GM06990 (cell line): ENCODE data around the gene ATF1.
"Not testable (repeated sequence)": the region's sequence is repeated elsewhere in the genome, so short reads cannot be mapped to it uniquely, and the experiment has no call there.

ENCODE experiments used
- DNase-seq: peaks from one replicate; pipeline ENCODE4 v3.0.0-alpha.2; 2011; ENCODE audit not compliant: insufficient read length; ENCODE audit errors: extremely low read depth
- H3K27me3 ChIP-seq: replicated peaks from 2 replicates; pipeline ENCODE4 v1.6.0; 2011; ENCODE audit warnings: low read length; ENCODE audit not compliant: control insufficient read depth, insufficient read depth
- H3K36me3 ChIP-seq: 2 replicates; pipeline ENCODE4 v1.5.1; 2011; ENCODE audit warnings: low read length; ENCODE audit not compliant: control insufficient read depth, insufficient read depth
- H3K4me3 ChIP-seq: replicated peaks from 2 replicates; pipeline ENCODE4 v1.5.1; 2011; ENCODE audit warnings: low read depth, mild to moderate bottlenecking, control low read depth, low read length
- TF ChIP-seq, protein P1 (sequence below): IDR thresholded peaks from 2 replicates; pipeline ENCODE4 v1.5.1; 2011; ENCODE audit warnings: low read length, control low read depth, mild to moderate bottlenecking, inconsistent platforms; ENCODE audit not compliant: insufficient read depth, poor library complexity, severe bottlenecking

Gene ATF1

DNA sequence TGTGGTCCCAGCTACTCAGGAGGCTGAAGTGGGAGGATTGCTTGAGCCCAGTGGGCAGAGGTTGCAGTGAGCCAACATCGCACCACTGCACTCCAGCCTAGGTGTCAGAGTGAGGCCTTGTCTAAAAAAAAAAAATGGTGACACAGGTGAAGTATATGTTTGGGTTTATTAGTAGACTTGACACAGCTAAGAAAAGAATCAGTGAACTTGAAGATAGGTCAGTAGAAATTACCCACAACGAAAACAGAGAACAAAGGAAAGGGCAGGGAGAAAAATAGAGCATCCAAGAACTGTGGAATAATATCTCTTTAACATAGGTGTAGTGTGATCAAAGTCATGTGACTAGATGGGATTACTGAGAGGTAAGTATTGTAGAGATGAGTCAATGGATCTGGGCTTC, 23.7 kb downstream of the ATF1 start:
- Histone ChIP-seq H3K36me3 (no peaks in the 10 kb centered on the region; the same call in 1 of the 2 replicates), H3K27me3 (no peaks in the 10 kb centered on the region), H3K4me3 (no peak overlapping the region)
- TF ChIP-seq, protein P1, sequence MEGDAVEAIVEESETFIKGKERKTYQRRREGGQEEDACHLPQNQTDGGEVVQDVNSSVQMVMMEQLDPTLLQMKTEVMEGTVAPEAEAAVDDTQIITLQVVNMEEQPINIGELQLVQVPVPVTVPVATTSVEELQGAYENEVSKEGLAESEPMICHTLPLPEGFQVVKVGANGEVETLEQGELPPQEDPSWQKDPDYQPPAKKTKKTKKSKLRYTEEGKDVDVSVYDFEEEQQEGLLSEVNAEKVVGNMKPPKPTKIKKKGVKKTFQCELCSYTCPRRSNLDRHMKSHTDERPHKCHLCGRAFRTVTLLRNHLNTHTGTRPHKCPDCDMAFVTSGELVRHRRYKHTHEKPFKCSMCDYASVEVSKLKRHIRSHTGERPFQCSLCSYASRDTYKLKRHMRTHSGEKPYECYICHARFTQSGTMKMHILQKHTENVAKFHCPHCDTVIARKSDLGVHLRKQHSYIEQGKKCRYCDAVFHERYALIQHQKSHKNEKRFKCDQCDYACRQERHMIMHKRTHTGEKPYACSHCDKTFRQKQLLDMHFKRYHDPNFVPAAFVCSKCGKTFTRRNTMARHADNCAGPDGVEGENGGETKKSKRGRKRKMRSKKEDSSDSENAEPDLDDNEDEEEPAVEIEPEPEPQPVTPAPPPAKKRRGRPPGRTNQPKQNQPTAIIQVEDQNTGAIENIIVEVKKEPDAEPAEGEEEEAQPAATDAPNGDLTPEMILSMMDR = no peak
- no peak for DNase-seq

- H3K4me3 ChIP-seq = no peak overlapping the region
- H3K36me3 ChIP-seq = no peaks in the 10 kb centered on the region; the same call in 1 of the 2 replicates
- TF ChIP-seq, protein P1 = no peak
- H3K27me3 ChIP-seq = no peaks in the 10 kb centered on the region
- no peak for DNase-seq
Measured at GRCh38 chr12:50788561-50788960, 24.7 kb downstream of the ATF1 start.

DNA sequence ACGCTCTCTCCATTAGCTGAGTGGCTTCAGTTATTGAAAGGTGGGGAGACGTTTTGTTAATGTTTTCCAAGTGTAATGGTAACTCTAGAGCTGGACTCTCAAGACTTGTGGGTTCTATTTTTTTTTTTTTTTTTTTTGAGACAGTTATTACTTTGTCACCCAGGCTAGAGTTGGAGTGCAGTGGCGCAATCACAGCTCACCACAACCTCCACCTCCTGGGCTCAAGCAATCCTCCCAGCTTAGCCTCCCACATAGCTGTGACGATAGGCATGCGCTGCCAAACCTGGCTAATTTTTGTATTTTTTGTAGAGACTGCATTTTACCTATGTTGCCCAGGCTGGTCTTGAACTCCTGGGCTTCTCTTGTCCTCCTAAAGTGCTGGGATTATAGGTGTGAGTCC, 26.2 kb downstream of the ATF1 start:
- Histone ChIP-seq H3K36me3 (no peaks in the 10 kb centered on the region; the same call in 1 of the 2 replicates), H3K4me3 (no peak overlapping the region)

DNA sequence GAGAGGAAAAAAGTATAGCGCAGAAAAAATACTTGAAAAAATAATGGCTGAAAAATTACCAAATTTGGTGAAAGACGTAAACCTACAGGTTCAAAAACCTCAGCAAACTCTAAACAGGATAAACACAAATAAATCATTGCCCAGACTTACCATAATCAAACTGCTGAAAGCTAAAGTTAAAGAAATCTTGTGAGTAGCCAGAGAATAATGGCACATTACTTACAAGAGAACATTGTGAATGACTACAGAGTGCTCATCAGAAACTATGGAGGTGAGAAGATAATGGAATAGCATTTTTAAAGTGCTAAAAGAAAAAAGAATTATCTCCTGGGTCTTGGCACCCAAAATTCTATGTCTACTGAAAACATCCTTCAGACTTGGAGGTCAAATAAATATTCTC, 36.0 kb downstream of the ATF1 start:
- DNase-seq = no peak
- Histone ChIP-seq H3K27me3 (no peaks in the 10 kb centered on the region), H3K4me3 (no peak overlapping the region), H3K36me3 (peaks cover 5% of the 10 kb centered on the region)
- TF ChIP-seq, protein P1 = no peak

More for the DNA sequence above, 26.2 kb downstream of the ATF1 start:
- no peaks in the 10 kb centered on the region for H3K27me3 ChIP-seq
- TF ChIP-seq, protein P1 = no peak
- no peak for DNase-seq

GRCh38 chr12:50803230-50803875, 39.5 kb downstream of the ATF1 start:
- H3K4me3 ChIP-seq = no peak overlapping the region
- no peak for DNase-seq
- TF ChIP-seq, protein P1 = no peak
- no peaks in the 10 kb centered on the region for H3K27me3 ChIP-seq
- H3K36me3 ChIP-seq = peaks cover 5% of the 10 kb centered on the region

DNA sequence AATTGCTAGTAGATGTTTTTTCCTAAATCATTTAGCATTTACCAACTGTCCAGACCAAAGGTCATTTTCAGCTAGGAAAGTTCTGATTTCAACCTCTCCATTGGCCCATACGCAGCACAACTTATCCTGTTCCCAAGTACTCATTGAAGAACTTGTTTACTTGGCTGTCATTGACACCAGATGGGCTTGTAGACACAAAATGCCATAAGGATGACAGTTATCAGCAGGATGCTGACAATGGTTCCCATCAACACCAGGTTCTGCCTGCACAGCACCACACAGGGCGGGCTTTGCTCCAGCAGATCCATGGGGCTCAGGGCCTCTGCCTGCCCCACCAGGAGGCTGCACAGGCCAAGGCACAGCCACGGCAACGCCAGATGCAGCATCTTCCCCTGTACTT, 42.3 kb downstream of the ATF1 start:
- H3K36me3 ChIP-seq = peaks cover 1% of the 10 kb centered on the region
- H3K4me3 ChIP-seq = no peak overlapping the region
- DNase-seq = no peak
- TF ChIP-seq, protein P1 = no peak
- H3K27me3 ChIP-seq = no peaks in the 10 kb centered on the region

DNA sequence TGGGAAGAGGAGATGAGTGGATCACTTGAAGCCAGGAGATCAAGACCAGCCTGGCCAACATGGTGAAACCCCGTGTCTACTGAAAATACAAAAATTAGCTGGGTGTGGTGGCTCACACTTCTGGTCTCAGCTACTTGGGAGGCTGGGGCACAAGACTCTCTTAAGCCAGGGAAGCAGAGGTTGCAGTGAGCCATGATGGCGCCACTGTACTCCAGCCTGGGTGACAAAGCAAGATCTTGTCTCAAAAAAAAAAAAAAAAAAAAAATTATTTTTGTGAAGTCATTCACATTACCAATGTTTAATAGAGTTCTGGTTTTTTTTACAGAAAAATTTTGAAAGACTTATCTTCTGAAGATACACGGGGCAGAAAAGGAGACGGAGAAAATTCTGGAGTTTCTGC, 45.2 kb downstream of the ATF1 start:
- not testable (repeated sequence) for H3K4me3 ChIP-seq, H3K36me3 ChIP-seq, H3K27me3 ChIP-seq, DNase-seq

GRCh38 chr12:50814921-50815320, 51.0 kb downstream of the ATF1 start:
- H3K36me3 ChIP-seq, DNase-seq, H3K27me3 ChIP-seq, H3K4me3 ChIP-seq: not testable (repeated sequence)
